ACC112 (cell line): ENCODE results near the gene SCARF1.

Experiments
- H2AFZ ChIP-seq: fragments of 200-600 bp; sonication (generic); one replicate; pipeline ENCODE4 v1.6.0; 2017; ENCODE audit warnings: antibody characterized with exemption, low read length; ENCODE audit not compliant: unreplicated experiment
- H3K27ac ChIP-seq: fragments of 200-600 bp; sonication (generic); 2 replicates; pipeline ENCODE4 v1.5.1; 2014; ENCODE audit warnings: low read depth, mild to moderate bottlenecking, antibody characterized with exemption, low read length, moderate library complexity
- H3K27me3 ChIP-seq: fragments of 200-600 bp; sonication (generic); 2 replicates; pipeline ENCODE4 v1.6.1; 2014; ENCODE audit warnings: mild to moderate bottlenecking, antibody characterized with exemption, low read length, moderate library complexity, mixed read lengths; ENCODE audit not compliant: insufficient read depth
- H3K36me3 ChIP-seq: fragments of 200-600 bp; sonication (generic); 2 replicates; pipeline ENCODE4 v1.6.1; 2016; ENCODE audit warnings: mild to moderate bottlenecking, antibody characterized with exemption, low read length, moderate library complexity, mixed read lengths; ENCODE audit not compliant: insufficient read depth
- H3K4me1 ChIP-seq: fragments of 200-600 bp; sonication (generic); one replicate; pipeline ENCODE4 v1.6.1; 2016; ENCODE audit warnings: low read length, mixed read lengths; ENCODE audit not compliant: insufficient read depth, unreplicated experiment, control insufficient read depth
- H3K4me3 ChIP-seq: fragments of 200-600 bp; sonication (generic); 2 replicates; pipeline ENCODE4 v1.5.1; 2014; ENCODE audit warnings: mild to moderate bottlenecking, low read depth, low read length
- H3K79me2 ChIP-seq: fragments of 200-600 bp; sonication (generic); one replicate; pipeline ENCODE4 v1.6.0; 2016; ENCODE audit warnings: low read length; ENCODE audit not compliant: control insufficient read depth, unreplicated experiment, insufficient read depth

The SCARF1 gene

DNA sequence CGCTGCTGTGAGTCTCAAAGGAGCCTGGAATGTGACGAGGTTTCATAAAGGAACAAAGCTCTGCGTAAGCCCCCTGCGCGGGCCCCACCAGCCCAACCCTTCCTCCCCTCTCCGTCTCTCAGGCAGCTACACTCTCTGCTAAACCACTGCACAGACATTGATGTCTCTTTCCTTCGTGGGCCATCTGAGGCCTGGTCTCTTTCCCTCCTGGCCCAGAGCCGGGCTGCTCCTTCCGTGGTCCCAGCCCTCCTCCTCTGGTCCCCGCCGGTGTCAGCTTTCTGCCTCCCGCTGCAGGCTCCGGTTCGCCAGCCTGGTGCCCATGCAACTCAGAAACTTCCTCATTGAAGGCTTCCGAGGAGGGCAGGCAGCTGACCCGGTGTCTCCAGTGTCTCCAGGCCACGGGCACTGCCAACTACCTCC lies 7.4 kb downstream of the SCARF1 start:
- no peaks in the 10 kb centered on the region for H3K79me2 ChIP-seq
- no peak overlapping the region for H3K4me3 ChIP-seq
- H3K4me1 ChIP-seq = no peaks in the 10 kb centered on the region
- no peak overlapping the region for H3K27ac ChIP-seq
- H3K36me3 ChIP-seq = no peaks in the 10 kb centered on the region
- H2AFZ ChIP-seq = no peak overlapping the region
- no peaks in the 10 kb centered on the region for H3K27me3 ChIP-seq

DNA sequence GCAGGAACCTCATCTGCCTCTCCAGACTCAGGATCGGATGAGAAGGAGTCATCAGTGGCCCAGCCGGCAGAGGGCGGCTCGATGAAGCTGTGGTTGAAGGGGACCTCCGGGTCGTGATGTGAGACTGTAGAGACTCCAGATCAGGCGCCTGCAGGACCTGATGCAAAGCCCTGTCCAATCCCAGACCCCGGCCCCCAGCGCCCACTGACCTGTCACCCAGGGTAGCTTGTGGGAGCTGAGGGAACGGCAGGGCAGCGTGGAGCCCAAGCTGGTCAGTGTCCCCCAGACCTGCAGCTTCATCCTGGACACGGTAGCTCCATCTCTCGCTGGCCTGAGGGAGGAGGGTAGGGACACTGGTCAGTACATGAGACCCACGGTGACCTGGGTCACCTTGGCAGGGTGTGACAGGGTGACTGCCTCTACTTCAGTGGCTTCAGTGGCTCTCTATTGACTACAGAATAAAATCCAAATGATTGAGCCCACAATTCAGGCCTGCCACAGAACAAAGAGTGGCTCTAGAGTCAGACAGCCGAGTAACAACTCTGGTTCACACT lies 8.7 kb downstream of the SCARF1 start:
- no peak overlapping the region for H3K27ac ChIP-seq
- no peak overlapping the region for H3K4me3 ChIP-seq
- no peaks in the 10 kb centered on the region for H3K79me2 ChIP-seq
- H3K27me3 ChIP-seq = no peaks in the 10 kb centered on the region
- no peak overlapping the region for H2AFZ ChIP-seq
- H3K4me1 ChIP-seq = no peaks in the 10 kb centered on the region
- H3K36me3 ChIP-seq = no peaks in the 10 kb centered on the region

DNA sequence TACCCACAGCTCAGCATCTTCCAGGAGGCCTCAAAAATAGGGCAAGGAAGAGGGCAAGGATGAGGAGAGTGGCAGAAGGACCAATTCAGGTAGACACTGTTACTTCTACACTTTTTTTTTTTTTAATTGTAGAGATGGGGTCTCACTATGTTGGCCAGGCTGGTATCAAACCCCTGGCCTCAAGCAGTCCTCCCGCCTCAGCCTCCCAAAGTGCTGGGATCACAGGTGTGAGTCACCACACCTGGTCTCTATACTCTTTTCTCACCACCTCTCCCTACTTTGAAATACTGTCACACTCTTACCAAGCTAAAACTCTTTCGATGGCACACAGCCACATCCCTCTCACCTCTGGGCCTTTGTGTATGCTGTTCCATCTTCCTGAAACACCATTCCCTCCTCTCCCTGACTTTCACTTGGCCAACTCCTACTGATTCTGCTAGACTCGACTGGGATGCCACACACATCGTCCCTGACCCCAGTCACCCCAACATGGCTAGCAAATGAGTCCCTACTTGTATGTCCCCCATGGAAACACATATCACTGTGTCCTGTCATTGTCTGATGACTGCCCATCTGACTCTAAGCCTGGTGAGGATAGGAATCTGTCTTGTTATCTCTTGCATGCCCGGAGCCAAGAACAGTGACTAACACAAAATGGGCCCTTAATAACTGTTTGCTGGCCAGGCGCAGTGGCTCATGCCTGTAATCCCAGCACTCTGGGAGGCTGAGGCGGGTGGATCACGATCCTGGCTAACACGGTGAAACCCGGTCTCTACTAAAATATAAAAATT lies 9.7 kb downstream of the SCARF1 start:
- H3K27me3 ChIP-seq = no peaks in the 10 kb centered on the region
- H3K36me3 ChIP-seq = no peaks in the 10 kb centered on the region
- no peaks in the 10 kb centered on the region for H3K4me1 ChIP-seq
- no peak overlapping the region for H2AFZ ChIP-seq
- H3K27ac ChIP-seq = no peak overlapping the region
- H3K79me2 ChIP-seq = no peaks in the 10 kb centered on the region
- H3K4me3 ChIP-seq = no peak overlapping the region

DNA sequence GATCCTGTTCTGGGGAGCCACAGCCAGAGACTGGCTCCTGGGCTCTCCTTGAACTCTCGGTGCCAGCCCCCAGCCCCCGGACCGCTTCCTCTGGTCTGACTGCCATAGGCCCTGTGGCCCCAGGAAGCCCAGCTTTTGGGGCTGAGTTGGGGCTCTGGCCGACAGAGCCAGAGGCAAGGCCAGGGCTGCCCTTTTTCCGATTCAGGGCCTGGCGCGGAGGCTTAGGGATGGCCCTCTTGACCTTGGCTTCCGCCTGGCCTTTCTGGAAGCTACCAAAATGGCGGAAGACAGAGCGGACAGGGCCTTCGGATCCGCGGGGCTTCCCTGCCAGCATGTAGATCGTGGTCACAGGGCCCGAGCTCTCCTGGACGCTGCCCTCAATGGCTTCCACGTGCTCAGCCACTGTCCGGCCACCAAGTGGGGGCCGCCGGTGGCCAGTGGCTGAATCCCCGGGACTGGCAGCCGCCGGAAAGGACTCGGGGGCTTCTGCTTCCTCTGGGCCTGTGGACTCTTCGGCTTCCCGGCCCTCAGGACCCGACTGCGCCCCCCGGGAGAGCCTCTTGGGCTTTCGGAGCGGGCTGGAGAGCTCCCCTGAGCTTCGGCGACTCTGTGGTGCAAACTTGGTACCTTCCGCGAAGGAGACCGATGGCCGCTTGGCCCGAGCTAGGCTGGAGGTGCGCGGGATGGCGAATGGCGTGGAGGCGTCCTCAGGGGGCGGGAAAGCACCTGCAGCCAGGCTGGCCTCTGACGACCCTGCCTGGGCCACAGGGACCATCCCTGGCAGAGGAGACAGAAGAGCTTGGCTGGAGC lies 10.5 kb downstream of the SCARF1 start:
- Histone ChIP-seq H3K27me3 (no peaks in the 10 kb centered on the region), H3K79me2 (no peaks in the 10 kb centered on the region), H3K4me3 (no peak overlapping the region), H3K4me1 (no peaks in the 10 kb centered on the region), H2AFZ (no peak overlapping the region), H3K27ac (no peak overlapping the region), H3K36me3 (no peaks in the 10 kb centered on the region)

DNA sequence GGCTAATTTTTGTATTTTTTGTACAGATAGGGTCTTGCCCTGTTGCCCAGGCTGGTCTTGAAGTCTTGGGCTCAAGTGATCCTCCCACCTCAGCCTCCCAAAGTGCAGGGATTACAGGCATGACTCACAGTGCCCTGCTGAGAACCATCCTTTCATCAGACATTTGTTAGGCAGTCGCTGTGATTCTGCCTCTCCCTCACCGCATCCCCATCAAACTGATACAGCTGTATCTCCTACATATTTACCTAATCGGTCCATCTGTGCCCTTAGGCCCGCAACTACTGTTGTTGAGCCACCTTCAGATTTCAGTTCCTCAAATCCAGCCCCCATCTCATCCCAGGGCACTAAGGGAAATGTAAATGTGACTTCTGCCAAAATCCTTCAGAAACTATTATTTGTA lies 14.9 kb downstream of the SCARF1 start:
- peaks cover 8% of the 10 kb centered on the region for H3K4me1 ChIP-seq
- H2AFZ ChIP-seq = no peak overlapping the region
- H3K27me3 ChIP-seq = no peaks in the 10 kb centered on the region
- no peaks in the 10 kb centered on the region for H3K79me2 ChIP-seq
- no peaks in the 10 kb centered on the region for H3K36me3 ChIP-seq
- H3K4me3 ChIP-seq = no peak overlapping the region
- no peak overlapping the region for H3K27ac ChIP-seq

DNA sequence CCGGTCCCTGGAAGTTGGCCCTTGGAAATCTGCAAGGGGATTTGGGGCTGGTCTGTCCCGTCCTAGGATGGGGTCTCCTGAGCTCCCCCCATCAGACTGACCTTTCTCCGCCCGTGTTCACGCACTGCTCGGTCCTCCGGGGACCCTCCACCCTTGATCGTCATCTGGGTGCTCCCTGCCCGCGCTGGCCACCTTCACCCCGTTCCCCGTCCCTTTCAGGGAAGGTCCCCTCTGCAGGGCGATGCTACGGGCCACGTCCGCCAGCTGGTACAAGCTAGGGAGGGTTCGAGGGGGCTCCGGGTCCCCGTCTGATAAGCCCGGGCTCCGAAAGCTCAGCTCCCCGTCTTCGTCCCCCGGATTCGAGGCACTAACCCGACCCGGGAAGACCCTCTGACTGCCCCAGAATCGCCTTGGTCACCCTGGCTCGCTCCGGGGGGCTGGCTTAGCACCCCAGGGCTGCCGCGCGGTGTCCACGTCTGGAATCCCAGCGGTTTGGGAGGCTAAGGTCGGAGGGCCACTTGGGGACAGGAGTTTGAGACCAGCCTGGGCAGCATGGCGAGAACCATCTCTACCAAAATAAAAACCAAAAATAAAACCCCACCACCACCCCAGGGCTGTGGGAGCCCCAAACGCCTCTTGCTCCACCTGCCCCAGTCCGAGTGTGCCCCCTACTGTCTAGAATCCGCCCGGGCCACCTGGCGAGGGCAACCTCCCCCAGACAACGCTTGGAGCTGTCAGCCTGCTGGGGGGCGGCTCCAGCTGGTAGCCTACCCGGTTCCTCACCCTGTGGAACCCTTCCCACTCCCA lies 15.8 kb downstream of the SCARF1 start:
- Histone ChIP-seq H3K27me3 (no peaks in the 10 kb centered on the region), H3K79me2 (no peaks in the 10 kb centered on the region), H3K27ac (no peak overlapping the region; the same call in 1 of the 2 replicates), H2AFZ (peak overlapping the region; percentile 85), H3K36me3 (no peaks in the 10 kb centered on the region), H3K4me1 (peaks cover 8% of the 10 kb centered on the region), H3K4me3 (peak overlapping the region; percentile 92)

DNA sequence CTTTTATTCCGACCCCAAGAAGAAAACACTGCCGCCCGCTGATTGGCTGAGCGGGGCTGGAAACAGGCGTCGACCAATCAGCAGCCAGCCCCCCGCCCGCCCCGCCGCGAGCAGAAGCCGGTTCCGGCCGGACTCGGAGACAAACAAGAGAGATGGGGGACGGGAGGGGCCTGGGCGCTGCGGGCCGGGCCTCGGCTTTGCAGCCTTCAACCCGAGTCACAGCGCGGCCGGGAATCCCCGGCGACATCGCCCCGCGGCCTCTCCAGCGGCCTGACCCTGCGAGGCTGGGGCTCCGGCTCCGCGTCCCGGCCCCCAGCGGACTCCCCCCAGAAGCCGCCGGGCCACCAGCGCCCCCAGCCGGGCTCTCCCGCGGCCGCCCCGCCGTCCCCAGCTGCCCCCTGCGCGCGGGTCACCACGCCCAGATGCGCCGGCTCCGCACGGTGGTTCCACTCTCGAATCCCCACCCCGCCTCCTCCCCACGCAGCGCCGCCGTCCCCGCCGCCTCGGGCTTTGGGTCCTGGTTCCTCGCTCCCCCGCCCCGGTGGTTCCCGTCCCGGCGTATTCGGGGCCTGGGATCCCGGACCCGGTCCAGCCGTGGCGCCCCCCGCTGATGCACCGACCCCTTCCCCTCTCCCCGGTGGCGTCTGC lies 16.6 kb downstream of the SCARF1 start:
- Histone ChIP-seq H3K27ac (peak overlapping the region; percentile 87; the same call in 1 of the 2 replicates), H3K4me1 (peaks cover 8% of the 10 kb centered on the region), H2AFZ (peak overlapping the region; percentile 99), H3K4me3 (peak overlapping the region; percentile 92), H3K36me3 (no peaks in the 10 kb centered on the region), H3K27me3 (no peaks in the 10 kb centered on the region), H3K79me2 (no peaks in the 10 kb centered on the region)

DNA sequence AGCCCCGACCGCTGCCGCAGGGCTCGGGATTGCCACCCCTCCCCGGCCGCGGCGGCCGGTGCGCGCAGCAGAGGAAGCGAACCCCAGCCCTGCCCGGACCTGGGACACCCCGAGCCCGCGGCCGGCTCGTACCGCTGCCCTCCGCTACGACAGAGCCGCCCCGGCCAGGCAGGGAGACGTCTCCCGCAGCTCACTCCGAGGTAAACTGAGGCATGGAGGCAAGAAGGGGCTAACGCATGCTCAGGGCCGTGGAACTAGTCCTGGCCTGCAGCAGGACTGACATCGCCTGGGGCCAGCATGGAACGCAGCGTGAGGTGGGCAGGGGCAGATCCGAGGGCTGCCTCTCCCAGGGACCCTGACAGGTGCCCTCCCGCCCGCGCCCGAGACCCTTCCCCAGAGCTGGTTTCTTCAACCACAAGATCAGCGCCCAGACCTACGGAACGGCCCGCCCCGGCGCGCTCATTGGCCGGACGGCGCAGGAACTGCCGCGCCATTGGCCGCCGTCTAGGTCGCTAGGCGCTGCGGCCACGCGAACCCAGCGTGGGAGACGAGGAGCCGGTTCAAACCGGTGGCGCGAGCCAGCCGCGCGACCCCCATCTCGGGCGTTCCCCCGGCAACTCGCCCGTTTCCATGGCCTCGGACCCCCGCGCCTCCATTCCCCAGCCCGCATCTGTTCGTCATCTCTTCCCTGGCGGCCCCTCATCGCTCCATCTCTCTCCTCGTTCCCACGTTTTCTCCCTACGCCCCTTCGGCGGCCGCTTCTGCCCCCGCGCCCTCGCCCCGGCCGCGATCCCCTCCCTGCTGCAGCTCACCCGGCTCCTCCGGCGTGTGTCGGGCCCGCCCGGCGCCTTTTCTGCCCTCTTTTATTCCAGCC lies 17.3 kb downstream of the SCARF1 start, which contains the start of gene SLC43A2:
SLC43A2 (minus strand) TSS at position 853 of the 874 bp plus-strand sequence. CDS start 960 bp downstream, outside the sequence.
- Histone ChIP-seq H3K4me1 (peaks cover 8% of the 10 kb centered on the region), H3K27me3 (no peaks in the 10 kb centered on the region), H3K4me3 (peak within 1 kb of the TSS; percentile 92), H3K36me3 (no peaks in the 10 kb centered on the region), H3K27ac (peak within 1 kb of the TSS; percentile 87), H2AFZ (peak within 1 kb of the TSS; percentile 99), H3K79me2 (no peaks in the 10 kb centered on the region)

DNA sequence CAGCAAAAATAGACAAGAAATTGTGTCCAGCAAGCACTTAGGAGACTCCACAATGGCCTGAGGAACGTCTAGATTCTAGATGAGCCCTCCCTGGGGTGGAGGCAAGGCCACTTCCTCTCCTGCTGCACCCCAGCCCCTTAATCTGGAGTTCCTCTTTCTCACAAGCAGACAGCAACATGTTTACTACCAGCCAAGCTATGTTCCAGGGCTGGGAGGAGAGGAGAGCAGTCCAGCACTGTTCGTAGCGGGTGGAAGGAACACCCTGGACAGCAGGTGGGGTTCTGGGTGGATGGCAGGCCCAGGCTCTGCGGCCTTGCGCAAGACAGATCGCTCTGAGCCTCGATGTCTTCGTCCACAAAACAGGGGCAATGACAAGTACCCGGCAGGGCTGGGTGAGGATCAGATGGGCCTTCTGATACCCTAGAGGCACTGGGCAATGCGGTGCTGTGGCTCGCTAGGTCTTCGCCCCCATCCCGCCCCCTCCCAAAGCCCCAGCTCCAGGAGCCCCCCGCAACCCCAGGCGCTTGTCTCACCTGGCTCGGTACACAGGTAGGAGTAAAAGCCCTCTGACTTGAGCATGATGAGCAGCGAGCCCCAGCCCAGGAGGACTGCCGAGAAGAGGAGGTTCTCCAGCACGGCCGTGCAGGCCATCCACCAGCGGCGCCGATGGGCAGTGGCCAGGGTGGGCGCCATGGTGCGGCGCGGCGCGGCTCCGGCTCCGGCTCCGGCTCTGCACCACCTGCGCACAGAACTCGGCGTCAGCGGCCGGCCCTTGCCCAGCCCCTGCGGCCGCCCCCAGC lies 18.1 kb downstream of the SCARF1 start:
- H3K36me3 ChIP-seq = no peaks in the 10 kb centered on the region
- H3K4me3 ChIP-seq = peak overlapping the region; percentile 92
- no peaks in the 10 kb centered on the region for H3K27me3 ChIP-seq
- H3K79me2 ChIP-seq = no peaks in the 10 kb centered on the region
- no peak overlapping the region for H3K27ac ChIP-seq
- H3K4me1 ChIP-seq = peaks cover 8% of the 10 kb centered on the region
- peak overlapping the region; percentile 99 for H2AFZ ChIP-seq
